GM12878 (cell line): ENCODE data around the gene NAALADL2. TPM values are rescaled to one million over a fixed set of nuclear protein-coding genes. Genes with fewer than 3 reads are reported as not detected.

ENCODE experiments used
- ATAC-seq: fragments of 200-7000 bp; cut with Tn5 transposase; 3 replicates; pipeline ENCODE4 v1.9.1; 2020; ENCODE audit warnings: mild to moderate bottlenecking, moderate library complexity
- BruUV-seq: library from RNA; stranded (reverse); fragments of 400-500 nt; replicated peaks from 2 replicates; lab custom pipeline; 2021; lab: Mats Ljungman, UMichigan
- CTCF ChIA-PET: fragments of 300-600 bp; sonication (Branson Sonifier 250); formaldehyde crosslinking; extraction: SDS; loops from one replicate; lab custom pipeline; 2021; ENCODE audit warnings: inconsistent platforms; lab: Yijun Ruan, JAX
- POLR2A ChIA-PET: fragments of 350-600 bp; formaldehyde crosslinking; extraction: SDS; loops from one replicate; lab custom pipeline; 2021; ENCODE audit warnings: inconsistent platforms; lab: Charles Lee
- RAD21 ChIA-PET: fragments of 300-600 bp; sonication (Branson Sonifier 250); formaldehyde crosslinking; loops from one replicate; lab custom pipeline; 2023; ENCODE audit warnings: antibody characterized with exemption; ENCODE audit not compliant: unreplicated experiment; lab: Charles Lee
- SMC1A ChIA-PET: fragments of 300-600 bp; sonication (Branson Sonifier 250); formaldehyde crosslinking; loops from one replicate; lab custom pipeline; 2023; ENCODE audit not compliant: unreplicated experiment, uncharacterized antibody; lab: Charles Lee
- DNase-seq: peaks from one replicate; pipeline ENCODE4 v3.0.0-alpha.2; 2011; ENCODE audit warnings: low read depth, low spot score
- FAIRE-seq: peaks from 3 replicates; lab custom pipeline; 2011; peaks lifted over from hg19 to GRCh38; lab: Jason Lieb, UNC
- H2AFZ ChIP-seq: 2 replicates; pipeline ENCODE4 v1.6.0; 2011; ENCODE audit warnings: low read depth, low read length, control low read depth; ENCODE audit not compliant: control insufficient read depth
- H3K27ac ChIP-seq: 2 replicates; pipeline ENCODE4 v1.5.1; 2011; ENCODE audit warnings: control low read depth; ENCODE audit not compliant: control insufficient read depth, insufficient read depth
- H3K27me3 ChIP-seq, 2 experiments: replicated peaks in 1 of 2; 2 replicates each; pipeline versions ENCODE4 v1.6.0 to v1.6.1; 2011; ENCODE audit warnings: low read length in 1 of 2; ENCODE audit not compliant: control insufficient read depth in 2 of 2, insufficient read depth in 2 of 2
- H3K36me3 ChIP-seq, 2 experiments: 2 replicates each; pipeline ENCODE4 v1.5.1; 2011; ENCODE audit warnings: low read length in 1 of 2; ENCODE audit not compliant: control insufficient read depth in 2 of 2, insufficient read depth in 2 of 2
- H3K4me1 ChIP-seq: 2 replicates; pipeline ENCODE4 v1.6.1; 2011; ENCODE audit warnings: mild to moderate bottlenecking, low read length, moderate library complexity, mixed read lengths; ENCODE audit not compliant: control insufficient read depth, insufficient read depth
- H3K4me2 ChIP-seq: 2 replicates; pipeline ENCODE4 v1.6.0; 2011; ENCODE audit warnings: control low read depth; ENCODE audit not compliant: control insufficient read depth, insufficient read depth
- H3K4me3 ChIP-seq: fragments of 200-600 bp; sonication (generic); 2 replicates; pipeline ENCODE4 v1.5.1; 2016
- H3K79me2 ChIP-seq: 2 replicates; pipeline ENCODE4 v1.6.0; 2011; ENCODE audit warnings: low read length; ENCODE audit not compliant: control insufficient read depth, insufficient read depth
- H3K9ac ChIP-seq: 2 replicates; pipeline ENCODE4 v1.8.0; 2011; ENCODE audit warnings: low read length, control low read depth, mixed read lengths; ENCODE audit not compliant: control insufficient read depth, insufficient read depth
- H3K9me3 ChIP-seq: replicated peaks from 3 replicates; pipeline ENCODE4 v1.5.1; 2011; ENCODE audit warnings: mild to moderate bottlenecking, low read length; ENCODE audit not compliant: control insufficient read depth, insufficient read depth
- H4K20me1 ChIP-seq: 2 replicates; pipeline ENCODE4 v1.6.0; 2011; ENCODE audit not compliant: control insufficient read depth, insufficient read depth
- CEBPB ChIP-seq, 2 experiments: fragments of 150-350 bp in 1 of 2; IDR thresholded peaks; 2 replicates each; pipeline ENCODE4 v1.6.1; 2012 to 2014; ENCODE audit warnings: low read depth in 2 of 2, low read length in 2 of 2, borderline replicate concordance in 1 of 2, inconsistent platforms in 1 of 2
- DPF2 ChIP-seq: fragments of 450-650 bp; IDR thresholded peaks from 2 replicates; pipeline ENCODE4 v1.6.1; 2017; ENCODE audit warnings: mild to moderate bottlenecking
- EED ChIP-seq: sonication (generic); IDR thresholded peaks from 2 replicates; pipeline ENCODE4 v1.6.1; 2016; ENCODE audit warnings: antibody characterized with exemption, low read depth
- EGR1 ChIP-seq, 2 experiments: IDR thresholded peaks; 1 replicate in 1 of 2; 2 replicates in 1 of 2; pipeline ENCODE4 v1.6.1; 2011 to 2012; ENCODE audit warnings: low read depth in 2 of 2, low read length in 2 of 2, borderline replicate concordance in 1 of 2, mild to moderate bottlenecking in 1 of 2, moderate library complexity in 1 of 2
- JUND ChIP-seq: IDR thresholded peaks from 2 replicates; pipeline ENCODE4 v1.6.1; 2012; ENCODE audit warnings: low read depth, mild to moderate bottlenecking, low read length, improper control_type of control experiment, moderate library complexity
- MYB ChIP-seq: fragments of 150-350 bp; IDR thresholded peaks from 2 replicates; pipeline ENCODE4 v1.6.1; 2014; ENCODE audit warnings: mild to moderate bottlenecking, low read depth, low read length, borderline replicate concordance
- RAD51 ChIP-seq: fragments of 450-650 bp; IDR thresholded peaks from 2 replicates; pipeline ENCODE4 v1.6.1; 2016; ENCODE audit warnings: moderate library complexity, mild to moderate bottlenecking, inconsistent platforms
- RBBP5 ChIP-seq: fragments of 200-600 bp; sonication (generic); conservative IDR thresholded peaks from 2 replicates; pipeline ENCODE4 v1.6.1; 2016
- SIX5 ChIP-seq: IDR thresholded peaks from 2 replicates; pipeline ENCODE4 v1.6.1; 2011; ENCODE audit warnings: mild to moderate bottlenecking, low read depth, low read length, moderate library complexity; ENCODE audit not compliant: severe bottlenecking
- SMC3 ChIP-seq: IDR thresholded peaks from 2 replicates; pipeline ENCODE4 v1.6.1; 2011; ENCODE audit warnings: low read length, improper control_type of control experiment, borderline replicate concordance
- SPI1 ChIP-seq: IDR thresholded peaks from 2 replicates; pipeline ENCODE4 v1.6.1; 2011; ENCODE audit warnings: low read depth, mild to moderate bottlenecking, low read length, moderate library complexity, borderline replicate concordance; ENCODE audit not compliant: insufficient read depth
- TARDBP ChIP-seq: IDR thresholded peaks from 2 replicates; pipeline ENCODE4 v1.6.1; 2016; ENCODE audit warnings: borderline replicate concordance
- USF1 ChIP-seq: IDR thresholded peaks from 2 replicates; pipeline ENCODE4 v1.6.1; 2011; ENCODE audit warnings: borderline replicate concordance, low read depth, mild to moderate bottlenecking, moderate library complexity, mixed read lengths, low read length; ENCODE audit not compliant: insufficient read depth; ENCODE audit errors: extremely low read length
- ZNF687 ChIP-seq: fragments of 450-650 bp; IDR thresholded peaks from 2 replicates; pipeline ENCODE4 v1.6.1; 2017; ENCODE audit warnings: mild to moderate bottlenecking, moderate library complexity
- WGBS: methylation state at CpG from one replicate; pipeline ENCODE4 v1.1.6; 2016; ENCODE audit warnings: low lambda C conversion rate; ENCODE audit not compliant: insufficient replicate concordance, insufficient coverage; ENCODE audit errors: missing lambda C conversion rate; 5-methylcytosine and 5-hydroxymethylcytosine counted together
- in situ Hi-C: fragments of 300-500 bp; cut with MboI; formaldehyde crosslinking; loops from 9 replicates; pipeline ENCODE4 v1.14.3; 2018; ENCODE audit warnings: mixed read lengths
- intact Hi-C: fragments of 100-400 bp; cut with micrococcal nuclease; formaldehyde crosslinking; loops from one replicate; pipeline ENCODE4 v1.14.2; 2022; ENCODE audit not compliant: unreplicated experiment
- polyA plus RNA-seq, 11 experiments: library from polyadenylated mRNA; depleted of rRNA in 4 of 11; unstranded in 6 of 11; stranded (reverse) in 5 of 11; fragments of >200 nt; fragmentation: Nextera tagmentation in 4 of 11; fragmentation: Illumina TruSeq in 1 of 11; extraction: Ambion mirVana in 4 of 11; extraction: Trizol in 1 of 11; gene quantifications; 1 replicate in 1 of 11; 2 replicates in 10 of 11; pipeline versions ENCODE4 v1.2.1 to v1.2.3, GENCODE V29; 2011 to 2016; ENCODE audit warnings: inconsistent platforms in 2 of 11, missing spikeins in 2 of 11, low read depth in 1 of 11
- total RNA-seq, 4 experiments: library from RNA; depleted of rRNA in 3 of 4; stranded (reverse); fragments of >200 nt in 3 of 4; fragmentation: Illumina TruSeq in 1 of 4; extraction: Trizol in 1 of 4; gene quantifications; 2 replicates each; pipeline versions ENCODE4 v1.2.1 to v1.2.3, GENCODE V29; 2013 to 2021

The NAALADL2 gene
- total and polyA plus RNA-seq, 10 of the 15 experiments (the other 5 are each of a cell fraction or from before 2014, with no cell fraction given), result 0.06 to 10.8 (median 0.46) TPM

GRCh38 chr3:175591375-175591774 lies 732.2 kb downstream of the NAALADL2 start:
- FAIRE-seq (no peak), DNase-seq (no peak), ATAC-seq (no peak)
- H3K9me3 ChIP-seq, result no peaks in the 10 kb centered on the region
- ChIA-PET POLR2A (interaction anchor here (0.5 kb wide), 1 partner anchor 9 kb away, joined by 8 read pairs; no protein-coding TSS in a partner anchor), RAD21 (no interaction called here), SMC1A (interaction anchor here (0.9 kb wide), 1 partner anchor 12 kb away, joined by 3 read pairs; no protein-coding TSS in a partner anchor), CTCF (no interaction called here)
- BruUV-seq, result no TSS peak
- H3K36me3 ChIP-seq, result no peaks in the 10 kb centered on the region
- intact Hi-C loops, result no loop called here
- H2AFZ ChIP-seq, result no peak overlapping the region
- in situ Hi-C loops, result no loop called here
- no peak overlapping the region for H3K27ac ChIP-seq
- TF ChIP-seq TARDBP (no peak), JUND (no peak), EGR1 (IDR thresholded peaks at IDR 0.05; ENCODE audit: borderline replicate concordance in 1 of 2, low read depth in 2 of 2, low read length in 2 of 2) (no peak)
- H3K27me3 ChIP-seq, result no peaks in the 10 kb centered on the region
- H4K20me1 ChIP-seq, result no peaks in the 10 kb centered on the region
- H3K9ac ChIP-seq, result no peak overlapping the region
- H3K4me1 ChIP-seq, result no peaks in the 10 kb centered on the region
- H3K4me3 ChIP-seq, result no peak overlapping the region
- no peaks in the 10 kb centered on the region for H3K79me2 ChIP-seq
- no peak overlapping the region for H3K4me2 ChIP-seq
- WGBS, result 6% methylated on average over 1 of the region's 1 CpG

GRCh38 chr3:175593331-175593730 lies 734.2 kb downstream of the NAALADL2 start:
- DNase-seq (no peak), FAIRE-seq (no peak), ATAC-seq (no peak)
- no peak overlapping the region for H2AFZ ChIP-seq
- no peak overlapping the region for H3K27ac ChIP-seq
- no peak overlapping the region for H3K4me3 ChIP-seq
- RAD21 ChIA-PET, result no interaction called here
- no peaks in the 10 kb centered on the region for H3K36me3 ChIP-seq
- H3K79me2 ChIP-seq, result no peaks in the 10 kb centered on the region
- CTCF ChIA-PET, result interaction anchor here (0.8 kb wide), 1 partner anchor 12 kb away, joined by 3 read pairs; no protein-coding TSS in a partner anchor
- in situ Hi-C loops (no loop called here), intact Hi-C loops (no loop called here)
- no peaks in the 10 kb centered on the region for H3K9me3 ChIP-seq
- no TSS peak for BruUV-seq
- H3K9ac ChIP-seq, result no peak overlapping the region
- H3K4me1 ChIP-seq, result no peaks in the 10 kb centered on the region
- POLR2A ChIA-PET, result no interaction called here
- no peaks in the 10 kb centered on the region for H4K20me1 ChIP-seq
- SMC1A ChIA-PET, result no interaction called here
- 43% methylated on average over 1 of the region's 1 CpG for WGBS
- no peaks in the 10 kb centered on the region for H3K27me3 ChIP-seq
- H3K4me2 ChIP-seq, result no peak overlapping the region
- no peak for TF ChIP-seq RAD51
- no peak for TF ChIP-seq DPF2
- TF ChIP-seq CEBPB (IDR thresholded peaks at IDR 0.05; ENCODE audit: borderline replicate concordance in 1 of 2, low read depth in 2 of 2, low read length in 2 of 2), result no peak
- TF ChIP-seq SMC3, result no peak
- TF ChIP-seq MYB, result no peak
- no peak for TF ChIP-seq RBBP5
- TF ChIP-seq USF1, result no peak
- no peak for TF ChIP-seq EED
- TF ChIP-seq SIX5, result no peak
- no peak for TF ChIP-seq SPI1
- no peak for TF ChIP-seq ZNF687
